Smooth muscle cell of the pulmonary artery (primary cell): ENCODE data around the gene ATP5PO. TPM values are rescaled to one million over a fixed set of nuclear protein-coding genes. Genes with fewer than 3 reads are reported as not detected.

Experiments used
- total RNA-seq: library from RNA; depleted of rRNA; stranded (reverse); fragments of >200 nt; gene quantifications from 2 replicates; pipeline ENCODE4 v1.2.3, GENCODE V29; 2014

ATP5PO gene, protein sequence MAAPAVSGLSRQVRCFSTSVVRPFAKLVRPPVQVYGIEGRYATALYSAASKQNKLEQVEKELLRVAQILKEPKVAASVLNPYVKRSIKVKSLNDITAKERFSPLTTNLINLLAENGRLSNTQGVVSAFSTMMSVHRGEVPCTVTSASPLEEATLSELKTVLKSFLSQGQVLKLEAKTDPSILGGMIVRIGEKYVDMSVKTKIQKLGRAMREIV
- total RNA-seq, result 64.9 and 89.9 TPM in 2 replicates

DNA sequence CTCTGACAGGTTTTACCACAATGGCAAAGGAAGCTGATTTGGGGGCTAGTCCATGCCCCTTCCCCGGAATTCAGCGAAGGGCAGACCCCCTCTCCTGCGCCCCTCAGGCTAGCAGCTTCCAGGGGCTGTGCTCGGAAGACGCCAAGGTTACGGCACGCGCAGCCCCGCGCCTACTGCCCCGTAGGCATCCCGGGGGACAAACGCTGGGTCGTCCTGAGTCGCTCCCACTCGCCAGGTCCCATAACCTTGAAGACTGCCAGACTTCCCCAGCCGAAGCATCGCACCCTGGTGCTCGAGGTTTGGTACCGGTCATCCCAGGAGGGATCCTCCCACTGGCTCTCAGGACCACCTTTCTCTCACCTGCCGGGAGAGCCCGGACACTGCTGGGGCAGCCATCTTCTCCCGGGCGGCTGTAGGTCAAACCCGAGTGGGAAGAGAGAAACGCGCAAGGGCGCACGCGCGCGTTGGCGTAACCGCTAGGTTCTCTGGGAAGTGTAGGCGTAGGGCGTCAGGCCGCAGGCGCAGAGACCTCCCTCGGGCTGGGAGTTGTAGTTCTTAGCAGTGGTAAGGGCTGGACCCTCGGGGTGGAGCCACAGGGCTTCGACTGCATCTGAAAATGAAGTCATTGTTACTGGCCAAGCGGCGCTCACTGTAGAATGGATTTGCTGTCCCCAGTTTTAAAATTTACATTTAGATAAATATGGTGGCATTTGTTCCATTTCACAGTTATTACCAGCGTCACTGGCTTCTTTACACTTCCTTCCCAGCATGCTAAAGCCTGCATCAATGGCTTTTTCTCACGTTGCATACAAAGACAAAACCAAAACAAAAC lies at the start of gene ATP5PO:
ATP5PO (minus strand) TSS at position 437 of the 832 bp plus-strand sequence; CDS start at position 396, 41 bp downstream.

Other genes with a start within 250 kb of the ATP5PO start
- 11.4 and 15.8 TPM in 2 replicates for gene MRPS6, start 157.8 kb upstream of the ATP5PO start, total RNA-seq
- 38.0 and 51.0 TPM in 2 replicates for gene SLC5A3, start 157.8 kb upstream of the ATP5PO start, total RNA-seq